Type B pancreatic cell (in vitro differentiated cells): ENCODE data around the gene DCAF15. TPM values are rescaled to one million over a fixed set of nuclear protein-coding genes. Genes with fewer than 3 reads are reported as not detected.
A peak's percentile ranks its signal among the peaks of the same experiment; 100 is the strongest.

Experiments
- DNase-seq: peaks from one replicate; pipeline ENCODE4 v3.0.0; 2021; ENCODE audit warnings: mixed read lengths; ENCODE audit not compliant: unreplicated experiment; ENCODE audit errors: extremely low spot score
- H3K27ac Mint-ChIP-seq: 2 replicates; pipeline ENCODE4 v1.8.0; 2021; ENCODE audit warnings: mild to moderate bottlenecking, mixed read lengths
- H3K27me3 Mint-ChIP-seq: 2 replicates; pipeline ENCODE4 v1.8.0; 2021; ENCODE audit warnings: mixed read lengths
- H3K36me3 Mint-ChIP-seq: 2 replicates; pipeline ENCODE4 v1.8.0; 2021; ENCODE audit warnings: mixed read lengths
- H3K4me1 Mint-ChIP-seq: one replicate; pipeline ENCODE4 v1.8.0; 2021; ENCODE audit warnings: mixed read lengths; ENCODE audit not compliant: unreplicated experiment
- H3K4me3 Mint-ChIP-seq: 2 replicates; pipeline ENCODE4 v1.8.0; 2021; ENCODE audit warnings: mild to moderate bottlenecking, mixed read lengths
- H3K9me3 Mint-ChIP-seq: 2 replicates; pipeline ENCODE4 v1.8.0; 2021; ENCODE audit warnings: mixed read lengths
- total RNA-seq: library from RNA; stranded (reverse); gene quantifications from 2 replicates; pipeline ENCODE4 v1.2.1, GENCODE V29; 2021; ENCODE audit warnings: low replicate concordance
- TF ChIP-seq, protein P1 (sequence below): fragments of 200-600 bp; sonication (generic); conservative IDR thresholded peaks from 2 replicates; pipeline ENCODE4 v1.5.0; 2021; ENCODE audit warnings: antibody characterized with exemption, mild to moderate bottlenecking

DCAF15 gene
- total RNA-seq, 1 donor from 2014 or later = 50.1 TPM

DNA sequence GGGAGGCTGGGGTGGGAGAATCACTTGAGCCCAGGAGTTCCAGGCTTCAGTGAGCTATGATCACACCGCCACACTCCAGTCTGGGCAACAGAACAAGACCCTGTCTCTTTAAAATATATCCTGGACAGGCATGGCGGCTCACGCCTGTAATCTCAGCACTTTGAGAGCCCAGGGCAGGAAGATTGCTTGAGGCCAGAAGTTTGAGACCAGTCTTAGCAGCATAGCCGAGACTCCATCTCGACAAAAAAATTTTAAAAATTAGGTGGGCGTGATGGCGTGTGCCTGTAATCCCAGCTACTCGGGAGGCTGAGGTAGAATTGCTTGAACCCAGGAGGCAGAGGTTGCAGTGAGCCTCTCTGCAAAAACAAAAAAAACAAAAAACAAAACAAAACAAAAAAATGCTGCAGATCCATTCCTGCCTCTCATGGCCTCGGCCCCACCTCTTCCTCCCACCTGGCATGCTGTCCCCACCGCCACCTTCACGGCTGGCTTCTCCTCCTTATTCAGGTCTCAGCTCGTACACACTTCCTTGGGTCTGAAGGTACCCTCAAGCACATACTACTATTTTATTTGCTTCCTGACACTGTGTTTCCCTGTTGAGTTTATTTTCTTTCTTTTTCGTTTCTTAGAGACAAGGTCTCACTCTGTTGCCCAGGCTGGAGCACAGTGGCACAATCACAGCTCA lies 48.5 kb downstream of the DCAF15 start:
- TF ChIP-seq, protein P1, sequence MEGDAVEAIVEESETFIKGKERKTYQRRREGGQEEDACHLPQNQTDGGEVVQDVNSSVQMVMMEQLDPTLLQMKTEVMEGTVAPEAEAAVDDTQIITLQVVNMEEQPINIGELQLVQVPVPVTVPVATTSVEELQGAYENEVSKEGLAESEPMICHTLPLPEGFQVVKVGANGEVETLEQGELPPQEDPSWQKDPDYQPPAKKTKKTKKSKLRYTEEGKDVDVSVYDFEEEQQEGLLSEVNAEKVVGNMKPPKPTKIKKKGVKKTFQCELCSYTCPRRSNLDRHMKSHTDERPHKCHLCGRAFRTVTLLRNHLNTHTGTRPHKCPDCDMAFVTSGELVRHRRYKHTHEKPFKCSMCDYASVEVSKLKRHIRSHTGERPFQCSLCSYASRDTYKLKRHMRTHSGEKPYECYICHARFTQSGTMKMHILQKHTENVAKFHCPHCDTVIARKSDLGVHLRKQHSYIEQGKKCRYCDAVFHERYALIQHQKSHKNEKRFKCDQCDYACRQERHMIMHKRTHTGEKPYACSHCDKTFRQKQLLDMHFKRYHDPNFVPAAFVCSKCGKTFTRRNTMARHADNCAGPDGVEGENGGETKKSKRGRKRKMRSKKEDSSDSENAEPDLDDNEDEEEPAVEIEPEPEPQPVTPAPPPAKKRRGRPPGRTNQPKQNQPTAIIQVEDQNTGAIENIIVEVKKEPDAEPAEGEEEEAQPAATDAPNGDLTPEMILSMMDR = no peak
- no peaks in the 10 kb centered on the region for H3K9me3 Mint-ChIP-seq
- peaks cover 15% of the 10 kb centered on the region for H3K4me1 Mint-ChIP-seq
- no peak overlapping the region for H3K4me3 Mint-ChIP-seq
- DNase-seq = no peak
- H3K27ac Mint-ChIP-seq = no peak overlapping the region
- peaks cover 8% of the 10 kb centered on the region for H3K36me3 Mint-ChIP-seq
- no peaks in the 10 kb centered on the region for H3K27me3 Mint-ChIP-seq

DNA sequence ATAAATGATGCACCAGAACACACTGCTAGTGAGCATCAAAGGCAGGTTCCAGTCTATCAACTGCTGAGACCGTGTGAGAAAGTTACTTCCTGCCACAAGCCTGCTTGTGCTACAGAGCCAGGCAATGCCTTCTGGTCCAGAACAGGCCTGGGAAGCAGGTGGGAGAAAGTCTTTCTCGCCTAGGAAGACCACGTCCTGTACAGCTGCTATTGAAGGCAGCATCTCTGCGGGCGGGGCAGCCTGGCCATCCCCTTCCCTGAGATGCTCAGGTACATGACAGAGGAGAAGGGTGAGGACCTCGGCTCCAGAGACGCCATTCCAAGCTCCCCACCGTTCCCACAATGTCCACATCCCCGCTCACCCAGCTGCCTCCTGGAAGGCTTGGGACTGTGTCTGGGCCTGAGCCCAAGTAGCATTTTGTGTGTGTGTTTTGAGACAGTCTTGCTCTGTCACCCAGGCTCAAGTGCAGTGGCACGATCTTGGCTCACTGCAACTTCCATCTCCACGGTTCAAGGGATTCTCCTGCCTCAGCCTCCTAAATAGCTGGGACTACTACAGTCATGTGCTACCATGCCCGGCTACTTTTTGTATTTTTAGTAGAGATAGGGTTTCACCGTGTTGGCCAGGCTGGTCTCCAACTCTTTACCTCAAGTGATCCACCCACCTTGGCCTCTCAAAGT lies 50.4 kb downstream of the DCAF15 start:
- DNase-seq = no peak
- peaks cover 8% of the 10 kb centered on the region for H3K36me3 Mint-ChIP-seq
- H3K4me1 Mint-ChIP-seq = peaks cover 18% of the 10 kb centered on the region
- TF ChIP-seq, protein P1 = no peak
- peak overlapping the region; percentile 61 for H3K27ac Mint-ChIP-seq
- H3K4me3 Mint-ChIP-seq = no peak overlapping the region
- H3K9me3 Mint-ChIP-seq = no peaks in the 10 kb centered on the region
- H3K27me3 Mint-ChIP-seq = peaks cover 4% of the 10 kb centered on the region

DNA sequence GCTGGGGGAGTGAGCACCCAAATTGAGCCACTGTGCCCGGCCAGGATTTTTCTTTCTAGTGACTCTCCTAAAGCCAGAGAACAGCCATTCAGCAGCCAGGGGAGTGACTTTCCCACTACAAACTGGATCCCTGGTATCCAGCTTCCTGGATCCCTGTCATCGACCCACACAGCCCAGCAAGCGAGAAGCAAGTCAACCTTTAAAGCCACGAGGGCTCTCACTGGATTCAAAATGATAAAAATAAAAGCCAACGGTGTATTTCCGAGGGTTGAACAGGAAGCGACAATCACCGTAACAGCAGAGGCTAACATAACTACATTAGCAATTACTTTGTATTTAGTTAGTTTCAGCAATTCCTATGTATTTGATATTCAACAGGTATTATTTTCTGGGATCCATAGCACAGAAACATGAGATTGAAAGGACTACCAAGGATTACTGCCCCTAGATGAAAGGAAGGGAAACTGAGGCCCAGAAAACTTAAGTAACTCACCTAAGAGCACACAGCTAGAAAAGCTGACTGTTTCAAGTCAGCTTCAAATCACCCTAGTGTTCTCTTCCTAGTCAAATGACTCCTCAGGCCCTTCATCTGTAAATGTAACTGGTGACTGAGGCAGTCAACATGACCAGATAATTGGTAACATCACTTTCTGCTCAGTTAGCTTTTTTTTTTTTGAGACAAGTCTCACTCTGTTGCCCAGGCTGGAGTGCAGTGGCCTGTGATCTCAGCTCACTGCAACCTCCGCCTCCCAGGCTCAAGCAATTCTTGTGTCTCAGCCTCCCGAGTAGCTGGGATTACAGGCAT lies 51.1 kb downstream of the DCAF15 start:
- no peak for DNase-seq
- TF ChIP-seq, protein P1 = no peak
- Mint-ChIP-seq H3K36me3 (peaks cover 8% of the 10 kb centered on the region), H3K4me3 (no peak overlapping the region), H3K27me3 (peaks cover 4% of the 10 kb centered on the region), H3K4me1 (peaks cover 18% of the 10 kb centered on the region), H3K9me3 (no peaks in the 10 kb centered on the region), H3K27ac (peak overlapping the region; percentile 61)

- Mint-ChIP-seq H3K27me3 (peaks cover 4% of the 10 kb centered on the region), H3K4me1 (peaks cover 18% of the 10 kb centered on the region), H3K9me3 (no peaks in the 10 kb centered on the region), H3K4me3 (peak overlapping the region; percentile 82), H3K27ac (peak overlapping the region; percentile 95), H3K36me3 (peaks cover 4% of the 10 kb centered on the region)
- DNase-seq = no peak
- TF ChIP-seq, protein P1 = no peak
These were observed 52.5 kb downstream of the DCAF15 start for GRCh38 chr19:14004619-14005348.

DNA sequence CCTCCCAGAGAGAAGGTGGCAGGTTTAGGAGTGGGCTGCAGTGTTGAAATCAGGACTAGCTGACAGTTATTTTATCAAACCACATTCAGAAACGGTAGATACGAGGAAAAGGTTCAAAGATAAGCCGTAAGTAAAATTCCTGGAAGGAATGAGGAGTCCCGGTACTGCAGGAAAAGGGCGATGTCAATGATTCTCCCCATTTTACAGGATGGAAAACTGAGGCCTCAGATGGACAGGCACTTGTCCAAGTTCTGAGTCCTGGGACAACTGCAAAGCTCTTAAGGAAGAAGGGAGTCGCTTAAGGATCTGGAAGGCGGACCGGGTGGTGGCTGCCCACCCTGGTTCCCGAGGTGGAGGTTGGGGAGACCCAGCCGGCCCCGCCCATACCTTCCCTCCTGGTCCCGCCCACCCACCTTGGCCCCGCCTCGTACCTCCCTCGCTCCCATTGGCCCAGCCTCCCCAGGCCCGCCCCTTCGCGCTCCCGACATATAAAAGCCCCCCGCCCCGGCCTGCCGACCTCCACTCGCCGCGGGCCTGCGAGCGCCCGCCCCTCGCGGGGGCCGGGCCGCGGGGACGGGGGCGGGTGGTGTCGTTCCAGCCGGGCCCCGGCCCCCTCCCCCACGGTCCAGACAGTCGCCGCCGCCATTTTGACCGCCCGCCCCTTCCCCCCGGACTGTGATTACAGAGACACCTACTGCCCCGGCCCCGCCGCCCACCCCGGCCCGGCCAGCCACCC lies 53.2 kb downstream of the DCAF15 start:
- DNase-seq = peak; percentile 95
- peak overlapping the region; percentile 95 for H3K27ac Mint-ChIP-seq
- H3K36me3 Mint-ChIP-seq = peaks cover 4% of the 10 kb centered on the region
- TF ChIP-seq, protein P1 = no peak
- H3K4me3 Mint-ChIP-seq = peak overlapping the region; percentile 95
- H3K27me3 Mint-ChIP-seq = peaks cover 4% of the 10 kb centered on the region
- peaks cover 18% of the 10 kb centered on the region for H3K4me1 Mint-ChIP-seq
- no peaks in the 10 kb centered on the region for H3K9me3 Mint-ChIP-seq
